DOHH2 (cell line): ENCODE data around the gene MAFG.
A peak's percentile ranks its signal among the peaks of the same experiment; 100 is the strongest.

Source experiments
- H3F3A ChIP-seq: fragments of 200-600 bp; sonication (generic), shearing (Covaris generic); 2 replicates; pipeline ENCODE4 v1.6.0; 2016; ENCODE audit warnings: antibody characterized with exemption, mild to moderate bottlenecking; ENCODE audit not compliant: control insufficient read depth, insufficient read depth
- H3K27ac ChIP-seq: fragments of 200-600 bp; sonication (generic); 2 replicates; pipeline ENCODE4 v1.5.1; 2014; ENCODE audit warnings: low read depth, mild to moderate bottlenecking, low read length, moderate library complexity
- H3K27me3 ChIP-seq: fragments of 200-600 bp; sonication (generic); 2 replicates; pipeline ENCODE4 v1.6.1; 2014; ENCODE audit warnings: mild to moderate bottlenecking, low read length, mixed read lengths; ENCODE audit not compliant: control insufficient read depth
- H3K36me3 ChIP-seq: fragments of 200-600 bp; sonication (generic); 2 replicates; pipeline ENCODE4 v1.6.1; 2014; ENCODE audit warnings: mild to moderate bottlenecking, low read length, moderate library complexity, mixed read lengths; ENCODE audit not compliant: control insufficient read depth
- H3K4me1 ChIP-seq: fragments of 200-600 bp; sonication (generic); 2 replicates; pipeline ENCODE4 v1.6.1; 2014; ENCODE audit warnings: mild to moderate bottlenecking, low read length, mixed read lengths; ENCODE audit not compliant: control insufficient read depth
- H3K4me2 ChIP-seq: fragments of 200-600 bp; sonication (generic); 2 replicates; pipeline ENCODE4 v1.6.0; 2014; ENCODE audit warnings: mild to moderate bottlenecking, low read length, moderate library complexity
- H3K4me3 ChIP-seq: fragments of 200-600 bp; sonication (generic); 2 replicates; pipeline ENCODE4 v1.5.1; 2014; ENCODE audit warnings: mild to moderate bottlenecking, low read length, mixed read lengths
- H3K79me2 ChIP-seq: fragments of 200-600 bp; sonication (generic); 2 replicates; pipeline ENCODE4 v1.6.1; 2014; ENCODE audit warnings: mild to moderate bottlenecking, low read length, mixed read lengths; ENCODE audit not compliant: control insufficient read depth
- H3K9me2 ChIP-seq: fragments of 200-600 bp; sonication (generic); replicated peaks from 2 replicates; pipeline ENCODE4 v1.6.1; 2014; ENCODE audit warnings: mild to moderate bottlenecking, low read length, mixed read lengths; ENCODE audit not compliant: control insufficient read depth
- H3K9me3 ChIP-seq: fragments of 200-600 bp; sonication (generic); 2 replicates; pipeline ENCODE4 v1.6.1; 2014; ENCODE audit warnings: antibody characterized with exemption, low read length, mixed read lengths; ENCODE audit not compliant: control insufficient read depth, insufficient read depth
- H4K20me1 ChIP-seq: fragments of 200-600 bp; sonication (generic); 2 replicates; pipeline ENCODE4 v1.6.0; 2014; ENCODE audit warnings: low read depth, mild to moderate bottlenecking, antibody characterized with exemption, low read length, moderate library complexity; ENCODE audit not compliant: control insufficient read depth, insufficient read depth
- CTCF ChIP-seq: fragments of 200-600 bp; sonication (generic); IDR thresholded peaks from one replicate; pipeline ENCODE4 v1.5.1; 2014; ENCODE audit warnings: antibody characterized with exemption, mild to moderate bottlenecking, low read depth, low read length; ENCODE audit not compliant: poor library complexity, severe bottlenecking
- EZH2phosphoT487 ChIP-seq: fragments of 200-600 bp; sonication (generic); IDR thresholded peaks from 2 replicates; pipeline ENCODE4 v1.6.1; 2017; ENCODE audit warnings: borderline replicate concordance, mild to moderate bottlenecking, antibody characterized with exemption, low read length, moderate library complexity, mixed read lengths

Gene MAFG

GRCh38 chr17:81888988-81889595 lies 38.4 kb downstream of the MAFG start:
- Histone ChIP-seq H3K36me3 (peaks cover 78% of the 10 kb centered on the region), H3K9me2 (no peaks in the 10 kb centered on the region), H3K79me2 (peaks cover 92% of the 10 kb centered on the region), H3K4me1 (peaks cover 33% of the 10 kb centered on the region), H3K27ac (no peak overlapping the region), H3F3A (peaks cover 16% of the 10 kb centered on the region), H3K9me3 (no peaks in the 10 kb centered on the region), H3K4me2 (peak overlapping the region; percentile 93), H4K20me1 (peaks cover 9% of the 10 kb centered on the region), H3K27me3 (no peaks in the 10 kb centered on the region), H3K4me3 (no peak overlapping the region)
- TF ChIP-seq CTCF (no peak), EZH2phosphoT487 (no peak)

- Histone ChIP-seq H3K27me3 (no peaks in the 10 kb centered on the region), H3K9me3 (no peaks in the 10 kb centered on the region), H3F3A (peaks cover 15% of the 10 kb centered on the region), H3K9me2 (no peaks in the 10 kb centered on the region), H3K4me1 (peaks cover 26% of the 10 kb centered on the region), H4K20me1 (peaks cover 9% of the 10 kb centered on the region), H3K79me2 (peaks cover 88% of the 10 kb centered on the region), H3K4me2 (0 out of 2 replicates have a peak overlapping the region, but pooled peaks have one; percentile 93), H3K36me3 (peaks cover 79% of the 10 kb centered on the region), H3K27ac (no peak overlapping the region), H3K4me3 (no peak overlapping the region)
- TF ChIP-seq CTCF (no peak), EZH2phosphoT487 (no peak)
Measured at GRCh38 chr17:81888105-81888987, 39.2 kb downstream of the MAFG start.

GRCh38 chr17:81885869-81886548 lies 41.5 kb downstream of the MAFG start:
- no peak overlapping the region for H3K4me3 ChIP-seq
- H3K79me2 ChIP-seq: peaks cover 74% of the 10 kb centered on the region
- H3F3A ChIP-seq: peaks cover 14% of the 10 kb centered on the region
- TF ChIP-seq EZH2phosphoT487: no peak
- no peak for TF ChIP-seq CTCF
- H3K9me3 ChIP-seq: no peaks in the 10 kb centered on the region
- no peak overlapping the region for H3K27ac ChIP-seq
- H3K9me2 ChIP-seq: no peaks in the 10 kb centered on the region
- peaks cover 16% of the 10 kb centered on the region for H3K4me1 ChIP-seq
- no peak overlapping the region for H3K4me2 ChIP-seq
- peaks cover 91% of the 10 kb centered on the region for H3K36me3 ChIP-seq
- H3K27me3 ChIP-seq: no peaks in the 10 kb centered on the region
- H4K20me1 ChIP-seq: peaks cover 9% of the 10 kb centered on the region
